GM21360 (cell line): ENCODE results near the gene ZNF175.

ENCODE experiments used
- ATAC-seq: cut with Tn5 transposase; IDR thresholded peaks from one replicate; pipeline ENCODE4 v1.9.1; 2021; ENCODE audit warnings: mild to moderate bottlenecking, moderate library complexity; ENCODE audit not compliant: unreplicated experiment

ZNF175 gene

DNA sequence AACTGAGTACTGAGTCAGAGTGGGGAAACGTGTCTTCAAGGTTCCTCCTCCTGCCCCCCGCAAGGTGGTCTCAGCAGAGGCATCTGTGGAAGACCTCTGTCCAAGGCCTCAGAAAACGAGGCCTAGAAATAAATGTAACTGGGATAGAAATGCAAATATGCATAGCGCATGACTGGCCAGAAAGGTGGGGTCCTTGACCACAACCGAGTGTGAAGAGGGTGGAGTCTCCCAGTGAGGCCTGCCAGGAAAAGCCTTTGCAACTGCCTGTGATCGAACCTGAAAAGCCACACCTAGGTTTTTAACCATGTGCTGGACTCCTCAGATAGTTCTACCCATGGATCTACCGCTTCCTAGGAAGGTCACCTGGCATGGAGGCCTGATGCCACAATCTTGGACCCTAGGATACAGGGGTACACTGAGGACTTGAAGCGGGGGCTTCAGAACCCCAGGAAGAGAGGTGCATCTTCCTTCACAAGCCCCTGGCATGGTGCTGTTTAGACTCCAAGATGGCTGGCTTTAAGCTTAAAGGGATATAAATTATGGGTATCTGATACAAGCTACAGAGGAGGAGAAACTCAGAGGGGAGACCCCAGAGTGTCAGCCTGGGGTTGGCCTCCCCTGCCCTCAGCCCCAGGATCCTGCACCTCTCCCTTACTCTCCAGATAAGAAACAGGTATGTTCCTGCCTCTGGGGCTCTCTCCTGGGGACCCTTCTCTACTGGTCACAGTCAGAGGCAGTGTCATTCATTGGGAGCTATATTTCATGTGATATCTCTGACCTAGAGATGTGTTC is 21.4 kb upstream of the ZNF175 start:
- no peak for ATAC-seq

DNA sequence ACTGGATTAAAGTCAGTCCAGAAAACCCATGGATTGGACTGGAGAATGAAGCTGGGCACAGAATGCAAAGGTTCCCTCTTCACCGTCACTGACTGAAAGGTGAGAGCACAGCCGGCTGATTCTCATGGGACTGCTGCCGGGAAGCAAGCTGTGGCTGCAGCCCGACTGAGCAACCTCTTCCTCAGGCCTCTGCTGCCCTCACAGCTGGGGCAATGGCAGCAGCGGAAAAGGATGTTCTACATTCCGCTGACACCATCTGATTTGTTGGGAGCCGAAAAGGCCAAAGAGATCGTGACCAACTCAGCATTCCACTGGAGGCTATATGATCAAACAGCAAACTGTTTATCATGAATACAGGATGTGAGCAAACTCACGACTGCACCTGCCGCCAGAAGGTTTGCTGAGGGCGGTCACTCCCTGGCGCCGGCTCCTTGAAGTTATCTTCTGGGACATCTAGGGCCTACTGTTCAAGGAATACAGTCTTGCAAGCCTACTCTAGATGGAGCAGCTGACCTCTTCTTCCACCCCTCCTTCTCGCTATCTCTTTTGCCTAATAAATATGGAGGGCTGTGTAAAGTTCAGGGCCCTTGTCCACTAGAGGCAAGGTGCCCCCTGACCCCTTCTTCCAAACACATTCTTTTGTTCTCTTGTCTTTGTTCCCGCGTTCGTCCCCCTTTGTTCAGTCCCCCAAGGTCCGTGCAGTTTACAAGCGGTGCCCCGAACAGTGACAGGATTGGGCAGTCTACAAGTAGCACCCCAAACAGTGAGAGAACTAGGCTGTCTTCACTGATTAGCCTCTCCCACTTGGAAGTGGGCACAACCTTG is 20.0 kb upstream of the ZNF175 start:
- no peak for ATAC-seq

DNA sequence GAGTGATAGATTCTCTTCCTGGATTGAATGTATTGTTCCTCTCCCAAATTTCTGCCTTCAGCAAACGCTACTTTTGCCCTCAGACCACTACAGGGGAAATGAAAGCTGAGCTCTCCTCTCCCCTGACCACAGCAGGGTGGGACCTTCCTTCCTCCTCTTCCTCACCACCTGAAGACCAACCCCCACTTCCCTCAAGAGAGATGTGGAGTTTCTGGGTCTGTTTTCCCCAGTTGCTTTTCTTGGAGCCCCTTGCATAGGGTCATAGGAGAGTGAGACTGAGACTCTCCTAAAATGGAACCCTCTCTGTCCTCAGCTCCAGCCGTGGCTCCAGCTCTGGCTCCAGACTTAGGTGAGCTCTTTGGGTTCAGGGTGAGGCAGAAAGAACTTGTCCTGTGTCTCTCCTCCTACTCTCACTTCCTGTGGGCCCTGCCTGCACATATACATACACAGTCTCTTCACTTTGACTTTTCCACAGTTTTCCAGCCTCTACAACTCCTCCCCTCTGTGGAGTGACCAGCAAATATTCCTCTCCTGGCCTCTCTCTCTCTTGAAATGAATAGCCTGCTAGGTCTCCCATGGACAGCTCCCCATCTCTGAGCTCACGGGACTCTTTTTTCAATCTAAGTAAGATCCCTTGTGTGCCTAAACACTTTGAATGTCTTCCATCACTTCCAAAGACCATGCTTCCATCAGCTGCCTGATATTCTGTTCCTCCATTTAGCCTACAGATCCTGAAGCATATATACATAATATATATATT is 19.2 kb upstream of the ZNF175 start:
- no peak for ATAC-seq

DNA sequence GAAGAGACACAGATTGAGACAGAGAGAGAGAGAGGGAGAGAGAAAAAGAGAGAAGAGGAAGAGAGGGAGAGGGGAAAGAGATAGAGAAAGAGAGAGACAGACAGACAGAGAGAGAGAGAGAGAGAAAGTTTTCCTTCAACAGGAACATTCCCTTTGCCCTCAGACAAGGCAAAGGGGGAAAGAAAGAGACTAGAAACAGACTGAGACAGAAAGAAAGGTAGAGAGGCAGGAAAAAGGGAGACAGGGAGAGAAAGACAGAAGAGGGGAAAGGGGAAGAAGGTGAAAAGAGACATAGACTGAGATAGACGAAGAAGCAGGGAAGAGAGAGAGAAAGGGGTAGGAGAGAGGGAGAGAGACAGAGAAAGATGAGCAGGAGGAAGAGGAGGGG is 18.5 kb upstream of the ZNF175 start:
- no peak for ATAC-seq

DNA sequence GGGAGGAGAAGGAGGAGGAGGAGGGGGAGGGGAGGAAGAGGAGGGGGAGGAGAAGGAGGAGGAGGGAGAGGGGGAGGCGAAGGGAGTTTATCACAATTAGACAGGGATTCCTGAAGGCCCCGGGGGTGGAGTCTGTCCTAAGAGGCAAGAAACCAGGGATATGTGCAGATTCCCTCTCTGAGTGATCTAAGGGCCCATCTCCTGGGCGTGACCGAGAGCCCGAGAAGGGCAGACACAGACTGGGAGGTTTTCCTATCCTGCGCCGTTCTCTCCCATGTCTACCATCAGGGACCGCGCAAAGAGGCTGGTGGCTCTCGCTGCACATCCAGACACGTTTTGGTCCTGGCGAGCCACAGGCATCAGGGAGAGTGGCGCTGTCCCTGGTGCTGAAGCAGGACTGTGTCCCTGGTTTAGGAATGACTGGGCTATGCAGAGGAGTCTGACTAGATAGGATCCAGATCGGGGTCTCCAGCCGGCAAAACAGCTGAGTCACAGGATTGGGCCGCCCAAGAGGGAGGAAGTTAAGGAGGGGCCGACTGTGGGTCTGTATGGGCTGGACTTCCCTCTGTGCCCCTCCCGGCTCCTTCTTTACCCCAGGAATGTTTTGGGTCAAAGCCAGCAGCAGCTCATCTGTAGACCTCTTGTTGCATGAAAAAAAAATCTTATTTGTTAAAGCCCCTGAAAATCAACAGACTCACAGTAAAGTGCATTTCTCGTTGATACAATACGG is 17.9 kb upstream of the ZNF175 start:
- ATAC-seq = no peak

DNA sequence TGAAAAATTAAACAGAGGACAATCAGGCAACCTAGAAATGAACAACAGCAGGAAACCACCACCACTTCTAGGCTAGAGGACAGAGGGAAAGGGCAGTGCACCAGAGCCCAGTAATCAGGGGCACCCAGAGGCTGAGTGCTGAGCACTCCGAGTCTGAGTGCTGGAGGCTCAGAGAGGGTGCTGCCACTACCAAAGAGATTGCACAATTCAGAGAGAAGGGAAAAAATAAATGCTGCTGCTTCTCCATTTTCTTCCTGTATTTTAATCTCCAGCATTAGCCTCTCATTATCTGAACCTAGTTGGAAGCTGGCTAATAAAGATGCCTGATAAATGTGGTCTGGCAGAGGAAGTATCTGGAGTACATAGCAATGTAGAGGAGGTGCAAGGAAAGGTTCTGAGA is 11.8 kb upstream of the ZNF175 start:
- ATAC-seq = no peak

DNA sequence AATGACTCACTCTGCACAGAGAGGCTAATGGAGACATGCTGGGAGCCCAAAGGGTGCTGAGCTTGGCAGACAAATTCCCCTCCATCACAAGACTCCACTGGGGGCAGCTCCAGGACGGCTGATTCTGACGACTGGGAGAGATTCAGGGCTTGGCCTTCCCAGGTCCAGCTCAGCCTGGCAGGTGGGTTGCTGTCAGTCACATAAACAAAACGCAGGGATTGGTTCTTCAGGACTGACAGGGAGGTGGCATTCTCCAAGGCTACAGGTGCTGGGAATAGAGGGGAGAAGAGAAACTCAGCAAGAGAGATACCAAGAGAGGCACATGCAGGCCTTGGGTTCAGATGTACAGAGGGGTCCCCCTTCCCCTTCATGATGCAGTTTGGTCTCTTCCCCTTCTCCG is 10.7 kb upstream of the ZNF175 start:
- ATAC-seq = no peak

DNA sequence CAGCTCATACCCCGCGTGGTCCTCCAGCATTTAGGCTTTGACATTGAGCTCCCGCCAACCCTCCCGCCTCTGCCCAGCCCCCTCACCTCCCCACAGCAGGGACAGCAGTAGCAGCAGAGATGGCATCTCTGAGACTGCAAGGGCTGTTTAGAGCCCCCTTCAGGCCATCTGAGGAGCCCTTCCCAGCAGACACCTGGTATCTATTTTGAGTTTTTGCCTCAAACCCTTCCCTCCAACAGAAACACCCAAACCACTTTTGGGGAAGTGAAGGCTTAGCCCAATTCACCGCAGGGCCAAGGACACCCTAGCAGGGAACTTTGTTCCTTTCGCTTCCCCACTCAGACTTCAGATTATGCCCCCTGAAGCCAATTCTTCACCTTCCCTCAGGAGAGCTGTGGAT is 6.3 kb upstream of the ZNF175 start:
- no peak for ATAC-seq

DNA sequence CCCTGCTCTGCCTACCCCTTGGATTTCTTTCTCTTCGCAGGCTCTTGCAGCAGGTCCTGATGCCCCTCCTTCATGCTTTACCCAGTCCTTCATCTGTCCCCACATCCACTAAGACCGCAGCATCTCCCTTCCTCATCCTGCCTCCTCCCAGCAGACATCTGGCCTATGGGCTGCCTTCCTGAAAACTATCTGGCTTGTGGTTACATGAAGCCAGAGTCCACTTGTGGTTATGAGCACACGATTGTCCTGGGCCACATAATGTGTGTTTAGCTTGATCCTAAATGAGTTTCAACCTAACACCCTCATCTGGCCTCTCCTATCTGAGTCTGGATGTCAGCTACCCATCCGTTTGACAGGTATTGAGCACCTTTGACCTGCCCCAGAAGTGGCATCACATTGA is 5.5 kb upstream of the ZNF175 start:
- ATAC-seq = no peak

DNA sequence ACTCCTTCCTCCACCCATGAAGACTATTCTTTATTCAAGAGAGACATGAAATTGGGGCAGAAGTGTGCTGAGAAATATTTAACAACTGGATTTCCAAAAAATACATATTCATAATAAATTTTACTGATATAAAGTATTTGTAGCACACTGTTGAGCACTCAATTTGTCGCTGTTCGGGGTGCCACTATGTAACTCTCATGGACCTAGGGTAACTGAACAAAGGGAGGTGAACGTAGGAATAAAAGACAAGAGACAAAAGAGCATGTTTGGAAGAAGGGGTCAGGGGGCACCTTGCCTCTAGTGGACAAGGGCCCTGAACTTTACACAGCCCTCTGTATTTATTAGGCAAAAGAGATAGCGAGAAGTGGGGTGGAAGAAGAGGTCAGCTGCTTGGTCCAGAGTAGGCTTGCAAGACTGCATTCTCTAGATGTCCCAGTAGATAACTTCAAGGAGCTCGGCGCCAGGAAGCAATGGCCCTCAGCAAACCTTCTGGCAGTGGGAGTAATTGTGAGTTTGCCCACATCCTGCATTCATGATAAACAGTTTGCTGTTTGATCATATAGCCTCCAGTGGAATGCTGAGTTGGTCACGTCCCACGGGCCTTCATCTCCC is 4.5 kb upstream of the ZNF175 start:
- no peak for ATAC-seq

DNA sequence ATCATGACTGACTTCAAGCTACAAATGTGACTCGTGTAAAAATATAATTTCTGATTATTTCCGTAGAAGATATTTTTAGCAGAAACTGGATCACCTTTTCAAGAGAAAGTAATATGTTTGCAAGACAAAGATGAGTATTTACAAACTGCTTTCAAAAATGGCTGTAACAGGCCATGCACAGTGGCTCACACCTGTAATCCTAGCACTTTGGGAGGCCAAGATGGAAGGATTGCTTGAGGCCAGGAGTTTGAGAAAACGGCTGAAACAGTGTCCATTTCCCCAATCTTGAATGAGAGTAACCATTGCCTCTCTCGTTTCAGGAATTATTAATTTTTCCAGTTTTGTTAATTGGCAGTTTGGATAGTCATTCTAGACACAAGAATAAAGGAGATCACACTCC is 3.5 kb upstream of the ZNF175 start:
- no peak for ATAC-seq

DNA sequence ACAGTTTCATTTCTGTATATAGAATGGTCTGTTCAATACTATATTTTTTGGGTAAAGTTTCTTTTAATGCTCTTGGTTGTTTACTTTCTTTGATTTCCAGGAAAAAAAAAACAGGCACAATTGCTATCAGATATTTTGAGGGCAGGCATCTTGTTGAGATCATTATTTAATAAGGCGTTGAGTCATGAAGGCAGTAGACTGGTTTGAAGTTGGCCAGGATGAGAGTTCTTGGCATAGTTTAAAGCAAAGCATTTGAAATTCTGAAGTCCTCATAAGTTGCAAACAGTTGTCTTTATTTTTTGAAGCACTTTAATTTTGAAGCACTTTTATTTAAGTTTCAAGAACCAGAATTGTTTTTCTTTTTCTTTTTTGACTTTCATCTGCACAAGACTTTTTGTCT is 2.6 kb upstream of the ZNF175 start:
- ATAC-seq = no peak

DNA sequence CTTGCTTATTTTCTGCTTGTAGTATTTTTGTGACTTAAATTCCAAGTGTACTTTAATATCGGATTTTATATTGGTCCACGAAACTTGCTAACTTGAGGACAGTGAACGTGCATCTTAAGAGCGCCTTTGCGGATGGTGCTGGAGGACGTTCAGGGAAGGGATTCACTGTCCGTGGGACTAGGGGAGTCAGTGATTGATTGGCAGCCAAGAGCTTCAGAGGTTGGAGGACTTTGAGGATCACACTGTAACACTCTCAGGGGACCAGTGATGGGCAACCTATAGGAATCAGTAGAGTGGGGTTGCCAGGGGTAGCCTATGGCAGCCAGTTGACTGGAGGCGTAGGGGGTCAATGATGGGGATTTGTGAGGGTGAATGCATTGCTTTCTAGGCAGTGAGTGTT is 516 bp downstream of the ZNF175 start:
- no peak for ATAC-seq

DNA sequence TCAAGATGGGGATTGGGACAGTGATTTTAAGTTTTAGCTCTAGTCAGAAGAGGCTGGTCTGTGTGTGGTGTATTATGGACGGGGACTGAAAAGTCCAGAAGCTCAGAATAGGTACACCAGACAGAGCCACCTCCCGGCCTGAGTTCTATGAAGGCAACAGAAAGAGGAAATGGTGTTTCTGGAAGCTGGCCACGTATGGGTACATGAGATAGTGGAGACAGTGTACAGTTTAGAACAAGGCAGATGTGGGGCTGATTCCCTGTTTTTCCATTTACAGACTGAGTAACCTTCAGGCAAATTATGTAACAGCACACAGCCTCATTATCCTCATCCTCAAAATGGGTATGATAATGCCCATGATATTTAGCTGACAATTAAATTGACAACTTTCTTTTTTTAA is 1.3 kb downstream of the ZNF175 start:
- no peak for ATAC-seq

DNA sequence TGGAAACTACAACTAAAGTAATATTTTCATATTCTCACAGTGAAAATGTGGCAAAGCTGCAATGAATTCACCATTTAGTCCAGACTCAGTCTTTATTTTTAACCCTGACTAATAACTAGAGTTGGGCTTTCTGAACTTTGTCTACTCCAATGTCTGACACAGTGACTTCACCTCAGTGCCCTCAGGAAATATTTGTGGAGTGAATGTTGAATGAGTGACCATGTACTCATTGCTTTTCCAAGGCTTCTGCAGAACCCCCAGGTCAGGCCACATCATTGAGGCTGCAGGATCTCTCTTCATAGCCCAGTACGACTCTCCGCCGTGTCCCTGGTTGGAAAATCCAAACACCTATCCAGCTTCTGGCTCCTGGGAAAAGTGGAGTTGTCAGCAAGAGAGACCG is 1.8 kb downstream of the ZNF175 start:
- ATAC-seq = no peak

DNA sequence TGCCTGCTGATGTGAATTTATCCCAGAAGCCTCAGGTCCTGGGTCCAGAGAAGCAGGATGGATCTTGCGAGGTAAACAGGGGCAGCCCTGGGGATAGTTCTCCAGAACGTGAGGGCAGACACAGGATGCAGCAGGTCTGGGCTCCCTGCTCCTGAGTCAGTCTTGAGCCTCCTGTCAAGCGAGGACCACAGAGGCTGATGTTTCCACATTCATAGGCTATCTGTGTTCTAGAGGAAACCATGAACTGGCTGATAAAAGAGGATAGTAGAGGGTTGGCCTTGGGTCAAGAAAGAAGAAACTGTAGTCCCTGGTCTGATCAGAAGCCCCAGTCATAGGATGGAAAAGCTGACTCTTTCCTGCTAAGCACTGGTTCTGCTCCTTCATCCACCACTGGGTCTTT is 2.2 kb downstream of the ZNF175 start:
- no peak for ATAC-seq

DNA sequence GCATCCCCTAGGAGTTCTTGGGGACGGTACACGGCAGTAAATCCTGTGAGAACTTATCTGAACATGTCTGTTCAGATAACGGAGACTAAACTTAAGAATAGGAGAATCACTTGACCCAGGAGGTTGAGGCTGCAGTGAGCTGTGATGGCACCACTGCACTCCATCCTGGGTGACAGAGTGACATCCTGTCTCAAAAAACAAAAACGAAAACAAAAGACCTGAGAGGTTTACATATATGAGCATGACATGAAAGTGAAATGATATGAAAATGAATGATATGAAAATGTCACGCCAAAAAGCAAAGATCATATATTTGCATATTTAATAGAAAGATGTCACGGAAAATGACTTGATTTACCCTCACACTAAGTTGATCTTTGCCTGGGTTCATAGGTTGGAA is 5.8 kb downstream of the ZNF175 start:
- ATAC-seq = no peak

DNA sequence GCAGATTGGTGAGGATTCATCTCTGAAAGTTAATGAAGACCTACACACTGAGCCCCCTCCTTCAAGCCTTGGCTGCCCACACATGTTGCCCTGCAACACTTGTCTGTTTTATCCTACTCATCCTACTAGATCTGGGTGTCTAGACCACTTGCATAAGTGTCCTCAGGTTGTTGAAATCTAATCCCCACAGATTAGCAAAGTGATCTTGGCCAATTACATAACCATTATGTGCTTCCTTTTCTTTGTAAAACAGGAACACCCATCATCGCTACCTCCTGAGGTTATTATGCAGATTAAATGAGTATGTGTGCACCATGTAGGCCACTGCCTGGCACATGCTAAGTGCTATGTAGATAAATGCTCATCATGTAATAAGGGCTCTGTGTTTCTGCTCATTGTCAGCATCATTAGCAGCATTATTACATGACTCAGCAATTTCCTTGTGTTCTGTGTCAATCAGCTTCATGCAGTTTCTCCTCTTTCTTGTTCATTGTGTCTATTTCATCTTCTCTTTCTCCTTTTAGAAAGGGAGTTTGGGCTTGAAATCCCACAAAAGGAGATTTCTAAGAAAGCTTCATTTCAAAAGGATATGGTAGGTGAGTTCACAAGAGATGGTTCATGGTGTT is 15.1 kb downstream of the ZNF175 start:
- ATAC-seq = no peak

DNA sequence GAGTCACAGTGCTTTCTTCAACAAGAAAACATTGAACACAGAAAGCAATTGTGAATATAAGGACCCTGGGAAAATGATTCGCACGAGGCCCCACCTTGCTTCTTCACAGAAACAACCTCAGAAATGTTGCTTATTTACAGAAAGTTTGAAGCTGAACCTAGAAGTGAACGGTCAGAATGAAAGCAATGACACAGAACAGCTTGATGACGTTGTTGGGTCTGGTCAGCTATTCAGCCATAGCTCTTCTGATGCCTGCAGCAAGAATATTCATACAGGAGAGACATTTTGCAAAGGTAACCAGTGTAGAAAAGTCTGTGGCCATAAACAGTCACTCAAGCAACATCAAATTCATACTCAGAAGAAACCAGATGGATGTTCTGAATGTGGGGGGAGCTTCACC is 15.7 kb downstream of the ZNF175 start:
- no peak for ATAC-seq
